ENCODE measurements around the gene OTOS. TPM values are rescaled to one million over a fixed set of nuclear protein-coding genes. Genes with fewer than 3 reads are reported as not detected.

The OTOS gene
- total RNA-seq = not detected in 2 replicates

- DNase-seq (ENCODE audit: low read depth in 2 of 2) = no peak
Observed at GRCh38 chr2:240140511-240140910, at the start of gene OTOS. OTOS (minus strand) TSS chr2:240140658; CDS start chr2:240140326, 332 bp downstream.

DNA sequence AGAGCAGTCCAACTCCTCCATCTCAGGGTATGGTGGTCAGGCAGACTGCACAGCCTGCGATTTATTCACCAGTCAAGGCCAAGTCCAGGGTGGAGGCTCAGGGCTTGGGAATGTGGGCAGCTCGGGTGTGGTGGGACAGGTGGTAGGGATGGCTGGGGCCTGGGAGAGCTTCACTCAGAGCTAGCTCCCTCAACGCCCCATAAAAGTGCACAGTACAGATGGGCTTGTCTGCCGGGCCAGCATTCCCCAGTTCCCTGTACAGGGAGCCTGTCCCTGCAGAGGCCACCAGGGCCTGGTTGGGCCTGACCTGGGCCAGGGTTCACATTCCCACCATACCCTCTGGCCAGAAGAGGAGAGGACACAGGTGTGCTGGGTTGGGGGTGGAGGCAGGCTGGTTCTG, 49.2 kb upstream of the OTOS start:
- DNase-seq (ENCODE audit: low read depth in 2 of 2) = no peak

- no peak for DNase-seq (ENCODE audit: low read depth in 2 of 2)
Observed at GRCh38 chr2:240187989-240188590, 47.6 kb upstream of the OTOS start.

DNA sequence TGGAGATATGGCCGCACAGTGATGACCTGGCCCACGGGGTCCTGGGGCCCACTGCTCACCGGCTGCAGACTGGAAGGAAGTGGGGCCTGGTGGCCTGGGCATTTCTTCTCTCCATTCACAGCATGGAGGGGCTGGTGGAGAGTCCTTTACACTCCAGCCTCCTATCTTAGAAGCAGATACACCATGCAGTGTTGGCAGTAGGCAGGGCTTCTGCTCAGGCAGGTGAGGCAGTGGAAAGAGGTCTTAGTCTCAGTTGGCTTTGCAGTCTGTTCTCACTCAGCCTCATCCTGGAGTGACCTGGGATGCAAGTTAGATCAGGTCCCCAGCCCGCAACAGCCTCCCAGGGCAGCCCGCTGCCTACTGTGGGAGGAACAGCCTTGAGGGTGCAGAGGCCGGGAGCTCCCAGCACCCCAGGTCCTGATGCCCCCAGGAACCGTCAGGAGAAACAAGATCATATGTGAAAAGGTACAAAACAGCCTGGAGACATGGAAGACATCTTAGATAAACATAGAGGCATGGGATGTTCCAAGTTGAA, 45.8 kb upstream of the OTOS start:
- DNase-seq (ENCODE audit: low read depth in 2 of 2) = no peak

DNA sequence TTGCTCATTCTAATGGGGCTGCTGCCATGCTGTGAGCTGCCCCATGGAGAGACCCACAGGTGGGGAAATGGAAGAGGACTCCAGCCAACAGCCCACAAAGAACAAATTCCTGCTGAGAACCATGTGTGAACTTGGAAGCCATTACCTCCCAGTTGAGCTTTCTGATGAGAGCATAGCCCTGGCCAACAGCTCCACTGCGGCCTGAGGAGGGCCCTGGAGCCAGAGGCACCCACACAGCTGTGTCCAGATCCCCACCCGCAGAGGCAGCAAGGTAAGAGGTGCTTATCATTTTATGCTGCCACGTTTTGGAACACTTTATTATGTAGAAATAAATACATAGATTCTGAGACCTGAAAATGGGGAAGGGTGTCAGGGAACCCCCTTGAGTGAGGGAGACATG, 44.2 kb upstream of the OTOS start:
- DNase-seq (ENCODE audit: low read depth in 2 of 2) = no peak

GRCh38 chr2:240183875-240184590, 43.6 kb upstream of the OTOS start:
- DNase-seq (ENCODE audit: low read depth in 2 of 2) = no peak

DNA sequence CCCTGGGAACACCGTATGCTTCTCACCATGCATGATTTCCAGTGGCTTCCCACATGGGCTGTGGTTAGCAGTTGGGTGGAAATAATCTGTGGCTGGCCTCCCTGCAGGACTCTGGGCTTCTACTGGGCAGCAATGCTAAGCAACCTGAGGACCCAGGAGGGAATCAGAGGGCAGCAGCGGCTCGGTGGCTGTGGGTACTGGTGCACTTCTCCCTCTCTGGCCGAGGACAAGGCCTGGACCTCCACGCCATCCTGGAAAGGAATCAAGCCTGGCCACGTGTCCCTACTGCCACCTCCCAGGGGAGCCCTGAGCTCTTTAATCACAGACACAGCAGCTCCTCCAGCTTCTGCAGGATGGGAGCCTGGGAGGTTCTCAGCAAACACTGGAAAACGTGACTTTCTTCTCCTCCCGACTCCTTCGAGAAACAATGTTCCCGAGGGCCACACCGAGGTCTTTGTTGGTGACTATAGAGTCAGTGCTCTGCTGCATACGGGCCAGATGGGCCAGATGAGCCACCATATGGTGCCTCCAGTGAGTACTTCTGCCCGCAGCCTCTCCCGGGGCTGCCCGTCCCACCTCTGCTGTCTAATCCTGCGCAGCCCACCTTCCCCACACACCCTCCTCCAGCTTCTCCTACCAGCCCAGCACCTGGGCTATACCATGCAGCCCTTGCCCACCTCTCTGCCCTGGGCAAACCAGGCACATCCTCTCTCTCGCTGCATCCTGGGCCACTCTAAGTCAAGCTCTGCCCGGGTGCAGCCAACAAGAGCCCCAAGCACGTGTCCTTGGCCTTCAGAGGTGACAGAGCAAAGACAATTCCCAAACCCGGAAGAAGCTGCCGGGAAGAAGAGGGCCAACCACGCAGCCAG, 42.8 kb upstream of the OTOS start:
- no peak for DNase-seq (ENCODE audit: low read depth in 2 of 2)

GRCh38 chr2:240182476-240182875, 42.0 kb upstream of the OTOS start:
- DNase-seq (ENCODE audit: low read depth in 2 of 2) = no peak

DNA sequence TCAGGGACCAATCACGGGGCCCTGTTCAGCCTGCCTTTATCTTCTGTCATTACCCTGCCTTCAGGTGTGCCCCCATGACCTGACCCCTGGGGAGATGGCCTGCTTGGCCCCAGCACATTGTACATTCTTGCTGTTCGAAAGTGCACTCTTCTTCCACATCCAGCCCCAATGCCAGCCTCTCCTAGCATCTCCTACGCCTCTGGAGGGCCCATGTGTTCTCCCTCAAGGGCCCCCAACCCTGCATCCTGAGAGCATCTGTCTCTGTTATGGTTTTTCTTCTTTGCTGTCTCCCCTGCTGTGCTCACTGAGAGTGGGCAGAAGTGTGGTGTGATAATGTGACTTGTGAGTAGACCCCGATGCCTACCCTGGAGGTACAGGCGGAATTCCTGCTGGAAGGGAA, 41.5 kb upstream of the OTOS start:
- DNase-seq (ENCODE audit: low read depth in 2 of 2) = no peak

DNA sequence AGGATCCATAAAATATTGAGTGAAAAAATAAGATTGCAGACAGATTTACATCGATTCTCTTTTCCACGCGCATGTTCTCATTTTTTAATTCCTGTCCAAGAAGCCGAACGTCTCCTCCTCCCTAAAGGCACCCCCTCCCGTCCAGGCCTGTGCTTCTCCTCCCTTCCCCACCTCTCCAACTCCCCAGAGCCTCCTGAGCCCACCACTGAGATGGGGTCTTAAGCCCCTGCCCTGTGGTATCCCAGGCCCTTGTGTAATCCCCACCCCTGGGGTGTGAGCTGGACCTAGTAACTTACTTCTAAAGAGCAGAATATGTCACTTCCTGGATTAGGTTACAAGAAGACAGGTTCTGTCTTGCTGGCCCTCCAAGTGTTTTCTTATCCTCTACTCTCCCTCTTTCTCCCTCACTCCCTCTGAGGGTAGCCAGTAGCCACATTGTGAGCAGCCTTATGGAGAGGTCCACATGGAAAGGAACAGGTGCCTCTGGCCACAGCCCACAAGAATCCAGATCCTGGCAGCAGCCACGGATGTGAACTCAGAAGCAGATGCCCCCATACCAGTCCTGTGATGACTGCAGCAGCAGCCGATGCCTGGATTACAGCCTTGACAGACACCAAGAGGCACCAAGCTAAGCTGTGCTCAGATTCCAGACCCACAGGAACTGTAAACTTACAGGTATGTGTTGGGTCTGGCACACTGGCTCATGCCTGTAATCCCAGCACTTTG, 39.6 kb upstream of the OTOS start:
- no peak for DNase-seq (ENCODE audit: low read depth in 2 of 2)

DNA sequence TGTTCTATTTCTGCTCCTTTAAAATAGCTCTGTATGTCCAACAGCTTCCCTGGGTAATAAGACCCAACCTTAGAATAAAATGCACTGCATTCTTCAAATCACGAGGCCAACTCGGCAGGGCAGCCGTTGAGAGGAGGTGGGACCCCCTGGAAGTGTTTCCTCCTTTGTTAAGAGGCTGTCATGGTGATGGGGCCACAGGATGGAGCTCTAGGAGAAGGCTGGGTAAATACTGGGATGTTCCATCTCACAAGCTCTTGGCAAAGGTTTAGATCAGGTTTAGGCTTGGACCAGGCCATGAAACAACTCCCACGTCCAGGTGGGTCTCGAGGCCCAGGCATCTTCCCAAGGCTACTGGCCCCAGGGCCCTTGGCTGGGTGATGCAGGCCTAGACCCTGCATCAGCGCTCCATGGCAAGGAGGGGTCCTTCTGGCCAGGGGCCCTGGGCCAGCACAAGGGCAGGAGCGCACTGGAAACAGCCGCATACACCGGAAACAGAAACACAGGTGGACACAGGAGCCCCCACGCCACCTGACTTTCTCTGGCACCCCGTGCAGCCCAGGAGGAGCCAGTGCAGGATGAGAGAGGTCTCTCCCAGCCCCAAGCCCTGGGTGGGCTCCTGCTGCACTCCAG, 38.8 kb upstream of the OTOS start:
- DNase-seq (ENCODE audit: low read depth in 2 of 2) = no peak

- DNase-seq (ENCODE audit: low read depth in 2 of 2) = no peak
Observed at GRCh38 chr2:240178564-240178963, 38.1 kb upstream of the OTOS start.

GRCh38 chr2:240174496-240174895, 34.0 kb upstream of the OTOS start:
- no peak for DNase-seq (ENCODE audit: low read depth in 2 of 2)

DNA sequence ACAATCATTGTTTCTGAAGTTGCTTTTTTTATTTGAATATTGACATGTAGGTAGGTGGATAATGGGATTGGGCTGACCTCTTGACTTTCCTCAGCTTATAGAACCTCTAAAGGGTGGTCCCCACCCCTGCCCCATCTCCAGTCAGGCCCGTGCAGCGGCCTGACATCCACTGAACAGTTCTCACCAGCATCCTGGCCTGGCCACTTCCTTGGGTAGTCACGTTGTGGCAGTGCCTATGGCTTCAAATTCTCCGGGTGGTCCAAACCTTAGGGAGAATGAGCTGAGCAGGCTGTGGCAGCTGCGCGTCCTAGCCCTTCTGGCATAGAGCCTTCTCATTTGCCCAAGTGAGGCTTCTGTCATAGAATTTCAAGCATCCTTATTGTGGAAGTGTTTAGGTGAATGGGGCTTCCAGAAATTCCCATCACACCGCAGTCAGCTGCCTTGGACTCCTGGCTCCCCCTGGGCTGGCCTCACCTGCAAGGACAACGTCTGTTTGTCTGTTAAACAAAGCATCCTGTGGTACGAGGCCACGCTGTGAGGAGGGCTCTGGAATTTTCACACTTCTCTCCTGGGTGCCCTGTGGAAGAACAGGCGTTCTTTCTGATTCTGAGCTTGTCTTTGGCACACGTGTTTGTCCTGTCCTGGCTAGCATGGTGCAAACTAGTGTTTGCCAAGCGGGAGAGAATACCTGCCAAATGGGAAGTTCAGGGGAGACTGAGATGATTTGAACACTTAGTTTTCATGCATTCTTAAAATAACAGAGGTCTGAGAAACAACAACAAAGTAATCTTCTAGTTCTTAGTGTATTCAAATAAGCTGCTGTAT, 31.8 kb upstream of the OTOS start:
- DNase-seq (ENCODE audit: low read depth in 2 of 2) = no peak

DNA sequence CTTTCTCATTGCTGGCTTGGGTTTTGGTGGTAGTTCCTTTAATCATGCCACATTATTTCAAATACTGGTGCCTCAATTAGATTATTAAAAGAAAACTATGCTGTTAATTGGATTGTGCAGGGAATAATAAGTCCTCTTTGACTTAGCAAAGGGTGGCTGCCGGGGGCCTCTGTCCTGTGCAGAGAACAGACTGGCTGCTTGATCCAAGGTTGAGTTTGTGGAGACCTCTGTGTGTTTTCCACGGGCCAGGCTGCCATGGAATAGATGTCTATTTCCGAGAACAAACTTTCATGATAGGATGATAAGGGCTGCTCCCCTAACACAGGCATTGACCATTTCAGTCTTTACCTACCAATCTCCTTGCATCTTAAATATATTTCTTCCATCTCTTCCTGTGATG, 30.4 kb upstream of the OTOS start:
- no peak for DNase-seq (ENCODE audit: low read depth in 2 of 2)

DNA sequence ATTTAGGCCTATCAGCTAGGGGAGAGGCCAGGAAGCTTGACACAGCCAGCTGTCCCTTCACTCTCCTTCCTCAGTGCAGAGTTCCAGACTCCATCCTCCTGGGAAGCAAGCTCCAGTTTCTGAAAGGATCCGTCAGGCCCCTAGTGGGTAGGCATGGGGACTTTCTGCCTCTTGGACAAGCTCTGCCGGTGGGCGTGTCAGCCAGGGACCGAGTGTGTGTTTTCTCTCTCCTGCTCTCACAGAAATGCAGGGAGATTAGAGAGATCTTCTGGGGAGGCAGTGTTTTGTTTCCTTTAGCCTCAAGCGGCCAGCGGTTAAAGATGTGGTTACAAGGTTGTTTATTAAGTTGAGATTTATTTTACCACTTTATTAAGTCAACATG, 29.9 kb upstream of the OTOS start:
- no peak for DNase-seq (ENCODE audit: low read depth in 2 of 2)

DNA sequence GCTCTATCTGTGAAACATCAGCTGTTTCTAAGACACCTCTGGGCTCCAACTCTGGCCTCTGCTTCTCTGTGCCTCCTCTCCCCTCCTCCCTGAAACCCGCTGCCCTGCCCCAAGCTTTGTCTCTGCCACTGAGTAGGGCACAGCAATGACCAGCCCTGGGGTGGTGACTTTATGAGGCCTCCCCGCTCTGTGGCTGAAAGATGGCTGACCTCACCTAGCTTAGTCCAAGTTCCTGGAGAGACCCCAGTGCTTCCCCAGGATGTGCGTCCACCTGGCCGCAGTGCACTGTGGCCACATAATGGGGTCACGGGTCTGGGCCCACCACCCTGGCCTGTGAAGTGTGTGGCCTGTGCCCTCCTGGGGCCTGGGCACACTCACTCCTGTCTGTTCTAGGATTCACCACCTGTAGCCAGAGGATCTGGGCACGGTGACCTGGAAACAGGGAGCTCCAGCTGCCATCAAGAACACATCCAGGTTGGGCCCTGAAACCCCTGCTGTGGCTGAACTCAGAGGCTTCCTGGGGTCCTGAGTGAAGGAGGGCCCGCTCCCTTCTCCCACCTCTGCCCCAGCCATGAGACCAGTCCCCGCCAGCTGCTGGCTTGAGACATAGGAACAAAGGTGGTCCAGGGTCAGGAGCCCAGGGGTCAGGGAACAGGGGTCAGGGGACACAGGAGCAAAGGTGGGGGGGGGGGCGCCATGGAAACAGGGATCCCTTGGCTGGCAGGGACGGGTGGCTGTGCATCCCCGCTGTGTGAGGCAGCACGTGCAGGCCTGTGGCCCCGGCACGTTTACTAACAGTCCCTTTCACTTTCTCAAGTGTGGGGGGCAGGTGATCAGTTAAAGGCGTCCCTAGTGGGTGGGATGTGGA, 29.3 kb upstream of the OTOS start:
- no peak for DNase-seq (ENCODE audit: low read depth in 2 of 2)

- no peak for DNase-seq (ENCODE audit: low read depth in 2 of 2)
Observed at GRCh38 chr2:240168546-240169361, 28.3 kb upstream of the OTOS start.

All from lung microvascular endothelial cell (primary cell).